C4-2B (cell line): ENCODE measurements around the gene CDO1.

Experiments used
- H3K27ac ChIP-seq: fragments of 450-650 bp; 2 replicates; pipeline ENCODE4 v1.5.1; 2017
- ZFX ChIP-seq: fragments of 450-650 bp; IDR thresholded peaks from 2 replicates; pipeline ENCODE4 v1.6.1; 2017
- TF ChIP-seq, protein P1 (sequence below): fragments of 450-650 bp; conservative IDR thresholded peaks from 2 replicates; pipeline ENCODE4 v1.5.1; 2017; ENCODE audit warnings: mild to moderate bottlenecking

Gene CDO1

DNA sequence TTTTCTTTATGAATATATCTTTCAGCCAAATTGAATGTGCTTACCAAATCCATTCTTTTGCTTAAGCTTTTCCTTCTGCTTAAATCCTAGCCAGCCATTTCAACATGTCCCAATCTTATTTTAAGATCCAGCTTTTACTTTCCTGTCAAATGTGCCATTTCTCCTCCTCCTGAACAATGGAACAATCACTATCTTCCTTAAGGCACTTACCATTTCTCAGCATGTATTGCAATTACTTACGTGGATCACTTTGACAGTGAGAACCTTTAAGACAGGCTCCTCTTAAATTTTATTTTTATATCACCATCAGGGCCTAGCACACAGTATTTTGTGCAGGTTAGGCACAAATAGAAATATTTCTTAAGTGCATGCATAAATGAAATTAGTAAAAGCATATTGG lies 4.4 kb upstream of the CDO1 start:
- no peak overlapping the region for H3K27ac ChIP-seq
- TF ChIP-seq, protein P1, sequence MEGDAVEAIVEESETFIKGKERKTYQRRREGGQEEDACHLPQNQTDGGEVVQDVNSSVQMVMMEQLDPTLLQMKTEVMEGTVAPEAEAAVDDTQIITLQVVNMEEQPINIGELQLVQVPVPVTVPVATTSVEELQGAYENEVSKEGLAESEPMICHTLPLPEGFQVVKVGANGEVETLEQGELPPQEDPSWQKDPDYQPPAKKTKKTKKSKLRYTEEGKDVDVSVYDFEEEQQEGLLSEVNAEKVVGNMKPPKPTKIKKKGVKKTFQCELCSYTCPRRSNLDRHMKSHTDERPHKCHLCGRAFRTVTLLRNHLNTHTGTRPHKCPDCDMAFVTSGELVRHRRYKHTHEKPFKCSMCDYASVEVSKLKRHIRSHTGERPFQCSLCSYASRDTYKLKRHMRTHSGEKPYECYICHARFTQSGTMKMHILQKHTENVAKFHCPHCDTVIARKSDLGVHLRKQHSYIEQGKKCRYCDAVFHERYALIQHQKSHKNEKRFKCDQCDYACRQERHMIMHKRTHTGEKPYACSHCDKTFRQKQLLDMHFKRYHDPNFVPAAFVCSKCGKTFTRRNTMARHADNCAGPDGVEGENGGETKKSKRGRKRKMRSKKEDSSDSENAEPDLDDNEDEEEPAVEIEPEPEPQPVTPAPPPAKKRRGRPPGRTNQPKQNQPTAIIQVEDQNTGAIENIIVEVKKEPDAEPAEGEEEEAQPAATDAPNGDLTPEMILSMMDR, result no peak
- no peak for TF ChIP-seq ZFX

DNA sequence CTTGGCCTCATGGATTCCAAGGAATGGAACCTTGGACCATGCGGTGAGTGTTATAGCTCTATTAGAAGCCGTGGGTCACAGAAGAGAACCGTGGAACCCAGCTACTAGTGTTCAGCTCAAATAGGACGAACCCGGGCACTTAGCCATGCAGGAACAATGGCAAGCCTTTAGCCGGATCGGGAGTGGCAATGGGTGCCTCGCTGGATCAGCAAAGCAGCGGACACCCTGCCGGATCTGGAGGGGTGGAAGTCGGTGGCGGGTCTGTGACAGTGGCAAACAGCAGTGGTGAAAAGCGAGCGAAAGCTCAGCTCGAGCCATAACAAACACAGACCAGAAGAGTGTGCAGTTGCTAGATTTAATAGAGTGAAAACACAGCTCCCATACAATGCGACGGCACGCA lies 2.4 kb upstream of the CDO1 start:
- TF ChIP-seq ZFX, result no peak
- TF ChIP-seq, protein P1, result no peak
- H3K27ac ChIP-seq, result no peak overlapping the region

DNA sequence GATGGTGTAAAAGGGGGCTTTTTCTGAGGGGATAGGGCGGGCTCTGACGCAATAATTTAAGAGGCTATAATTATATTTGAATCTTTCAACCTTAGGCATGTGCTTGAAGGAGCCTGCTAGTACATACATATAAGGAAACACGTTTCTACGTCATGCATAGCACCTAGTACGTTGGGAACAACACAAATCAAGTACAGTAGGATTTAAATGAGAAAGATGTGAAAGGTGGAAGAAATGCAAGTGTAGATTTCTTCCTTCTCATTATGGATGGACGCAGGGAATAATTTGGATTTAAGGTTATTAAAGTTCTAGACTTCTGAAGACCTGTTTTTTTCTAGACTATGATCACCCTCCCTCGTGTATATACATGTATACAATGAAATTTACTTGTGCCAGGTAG lies 927 bp upstream of the CDO1 start:
- no peak overlapping the region for H3K27ac ChIP-seq
- TF ChIP-seq, protein P1, result no peak
- no peak for TF ChIP-seq ZFX

DNA sequence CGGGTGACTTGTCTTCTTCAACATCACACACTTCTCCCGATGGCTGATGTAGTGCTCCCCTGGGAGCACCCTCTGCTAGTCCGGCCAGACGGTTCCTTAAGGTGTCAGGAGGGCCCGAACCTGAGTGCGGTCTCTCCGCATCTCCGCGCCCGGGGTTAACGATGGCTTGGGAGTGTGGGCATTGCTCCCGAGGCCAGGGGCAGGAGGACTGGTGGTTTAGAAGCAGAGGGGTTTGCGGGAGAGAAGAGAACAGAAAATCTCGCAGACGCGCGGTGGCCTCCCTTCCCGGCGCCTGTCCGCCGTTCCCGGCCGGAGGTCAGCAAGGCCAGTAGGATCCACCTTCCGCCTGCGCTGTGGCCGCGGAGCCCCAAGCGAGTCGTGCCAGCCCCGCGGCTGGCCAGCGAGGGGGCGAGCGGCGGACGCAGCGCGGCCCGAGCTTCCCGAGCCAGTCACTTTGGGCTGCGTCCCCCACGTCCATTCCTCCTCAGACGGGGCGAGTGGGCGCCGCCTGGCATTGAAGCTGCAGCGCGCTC lies 700 bp downstream of the CDO1 start:
- no peak overlapping the region for H3K27ac ChIP-seq
- TF ChIP-seq, protein P1, result no peak
- TF ChIP-seq ZFX, result no peak

GRCh38 chr5:115815006-115815692 lies 1.3 kb downstream of the CDO1 start:
- TF ChIP-seq ZFX, result no peak
- TF ChIP-seq, protein P1, result no peak
- no peak overlapping the region for H3K27ac ChIP-seq

- no peak overlapping the region for H3K27ac ChIP-seq
- TF ChIP-seq, protein P1, result no peak
- no peak for TF ChIP-seq ZFX
Observed at GRCh38 chr5:115813719-115814118, 2.7 kb downstream of the CDO1 start.

GRCh38 chr5:115812372-115812771 lies 4.1 kb downstream of the CDO1 start:
- TF ChIP-seq, protein P1, result no peak
- TF ChIP-seq ZFX, result no peak
- H3K27ac ChIP-seq, result no peak overlapping the region
